Measurements from ENCODE around the gene ATP6V1A.

GRCh38 chr3:113834983-113835382 lies 88.1 kb downstream of the ATP6V1A start:
- TF ChIP-seq CTCF (IDR thresholded peaks at IDR 0.05) (no peak), POLR2AphosphoS5 (IDR thresholded peaks at IDR 0.05; ENCODE audit: low read depth, low read length) (no peak), SIN3A (IDR thresholded peaks at IDR 0.05; ENCODE audit: borderline replicate concordance, low read depth, low read length) (no peak), USF2 (IDR thresholded peaks at IDR 0.05; ENCODE audit: borderline replicate concordance, low read depth, low read length) (no peak), USF1 (IDR thresholded peaks at IDR 0.05; ENCODE audit: borderline replicate concordance, low read depth) (no peak), ELF1 (IDR thresholded peaks at IDR 0.05) (no peak), PBX3 (IDR thresholded peaks at IDR 0.05) (no peak), MAX (IDR thresholded peaks at IDR 0.05; ENCODE audit: low read depth) (no peak), EZH2phosphoT487 (IDR thresholded peaks at IDR 0.05; ENCODE audit: borderline replicate concordance, low read depth) (no peak), REST (IDR thresholded peaks at IDR 0.05; ENCODE audit: low read depth, low read length) (no peak), FOXM1 (IDR thresholded peaks at IDR 0.05; ENCODE audit: low read depth) (no peak), NRF1 (IDR thresholded peaks at IDR 0.05; ENCODE audit: low read depth, low read length) (no peak), CHD2 (IDR thresholded peaks at IDR 0.05; ENCODE audit: low read length, partially characterized antibody) (no peak)
